Measurements from ENCODE around the gene ISYNA1. TPM values are rescaled to one million over a fixed set of nuclear protein-coding genes. Genes with fewer than 3 reads are reported as not detected.

The ISYNA1 gene
- total and polyA plus RNA-seq, 2 of the 13 experiments (the other 11 are each of a cell fraction or from before 2014, with no cell fraction given), result 29.6 to 48.5 TPM

- TF ChIP-seq, protein P1, sequence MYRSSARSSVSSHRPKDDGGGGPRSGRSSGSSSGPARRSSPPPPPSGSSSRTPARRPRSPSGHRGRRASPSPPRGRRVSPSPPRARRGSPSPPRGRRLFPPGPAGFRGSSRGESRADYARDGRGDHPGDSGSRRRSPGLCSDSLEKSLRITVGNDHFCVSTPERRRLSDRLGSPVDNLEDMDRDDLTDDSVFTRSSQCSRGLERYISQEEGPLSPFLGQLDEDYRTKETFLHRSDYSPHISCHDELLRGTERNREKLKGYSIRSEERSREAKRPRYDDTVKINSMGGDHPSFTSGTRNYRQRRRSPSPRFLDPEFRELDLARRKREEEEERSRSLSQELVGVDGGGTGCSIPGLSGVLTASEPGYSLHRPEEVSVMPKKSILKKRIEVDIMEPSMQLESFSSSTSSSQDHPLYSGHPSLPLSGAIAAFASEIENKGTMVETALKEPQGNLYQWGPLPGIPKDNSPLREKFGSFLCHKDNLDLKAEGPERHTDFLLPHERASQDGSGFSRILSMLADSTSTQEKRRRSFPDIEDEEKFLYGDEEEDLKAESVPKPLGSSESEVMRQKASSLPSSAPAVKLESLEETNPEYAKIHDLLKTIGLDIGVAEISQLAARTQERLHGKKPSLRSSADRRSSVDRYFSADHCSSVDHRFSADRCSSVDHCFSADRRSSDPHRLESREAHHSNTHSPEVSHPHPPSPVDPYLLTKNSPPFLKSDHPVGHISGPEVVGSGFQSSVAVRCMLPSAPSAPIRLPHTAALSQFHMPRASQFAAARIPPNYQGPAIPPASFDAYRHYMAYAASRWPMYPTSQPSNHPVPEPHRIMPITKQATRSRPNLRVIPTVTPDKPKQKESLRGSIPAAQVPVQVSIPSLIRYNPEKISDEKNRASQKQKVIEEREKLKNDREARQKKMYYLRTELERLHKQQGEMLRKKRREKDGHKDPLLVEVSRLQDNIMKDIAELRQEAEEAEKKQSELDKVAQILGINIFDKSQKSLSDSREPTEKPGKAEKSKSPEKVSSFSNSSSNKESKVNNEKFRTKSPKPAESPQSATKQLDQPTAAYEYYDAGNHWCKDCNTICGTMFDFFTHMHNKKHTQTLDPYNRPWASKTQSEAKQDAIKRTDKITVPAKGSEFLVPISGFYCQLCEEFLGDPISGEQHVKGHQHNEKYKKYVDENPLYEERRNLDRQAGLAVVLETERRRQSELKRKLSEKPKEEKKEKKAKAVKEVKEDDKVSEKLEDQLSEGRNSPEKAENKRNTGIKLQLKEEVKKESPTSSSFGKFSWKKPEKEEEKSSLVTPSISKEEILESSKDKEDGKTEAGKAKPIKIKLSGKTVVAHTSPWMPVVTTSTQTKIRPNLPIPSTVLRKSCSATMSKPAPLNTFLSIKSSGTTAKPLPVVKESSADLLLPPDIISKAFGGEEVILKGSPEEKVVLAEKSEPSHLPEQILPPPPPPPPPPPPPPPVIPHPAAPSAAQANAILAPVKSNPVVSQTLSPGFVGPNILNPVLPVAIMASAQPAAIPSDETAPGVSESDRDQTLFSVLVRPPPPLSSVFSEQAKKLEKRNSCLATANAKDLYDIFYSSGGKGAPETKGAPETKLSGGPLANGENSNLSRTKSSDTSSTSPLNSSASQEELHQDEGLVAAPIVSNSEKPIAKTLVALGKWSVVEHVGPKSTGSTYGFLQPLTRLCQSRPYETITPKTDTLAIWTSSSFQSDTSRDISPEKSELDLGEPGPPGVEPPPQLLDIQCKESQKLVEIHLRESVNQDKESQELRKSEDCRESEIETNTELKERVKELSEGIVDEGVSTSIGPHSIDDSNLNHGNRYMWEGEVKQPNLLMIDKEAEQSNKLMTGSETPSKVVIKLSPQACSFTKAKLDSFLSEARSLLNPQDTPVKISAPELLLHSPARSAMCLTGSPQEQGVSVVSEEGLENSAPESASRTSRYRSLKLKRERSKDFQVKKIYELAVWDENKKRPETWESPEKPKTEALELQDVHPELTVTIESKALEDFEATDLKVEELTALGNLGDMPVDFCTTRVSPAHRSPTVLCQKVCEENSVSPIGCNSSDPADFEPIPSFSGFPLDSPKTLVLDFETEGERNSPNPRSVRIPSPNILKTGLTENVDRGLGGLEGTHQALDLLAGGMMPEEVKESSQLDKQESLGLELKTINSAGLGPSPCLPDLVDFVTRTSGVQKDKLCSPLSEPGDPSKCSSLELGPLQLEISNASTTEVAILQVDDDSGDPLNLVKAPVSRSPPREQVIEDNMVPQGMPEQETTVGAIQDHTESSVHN (CRISPR knock-in tag; IDR thresholded peaks at IDR 0.05), result peak; percentile 76; the same call in 1 of the 2 replicates
- TF ChIP-seq, protein P2, sequence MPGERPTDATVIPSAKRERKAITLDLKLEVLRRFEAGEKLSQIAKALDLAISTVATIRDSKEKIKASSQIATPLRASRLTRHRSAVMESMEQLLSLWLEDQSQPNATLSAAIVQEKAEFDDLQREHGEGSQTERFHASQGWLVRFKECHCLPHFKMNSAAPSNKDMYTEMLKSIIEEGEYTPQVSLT (CRISPR knock-in tag; IDR thresholded peaks at IDR 0.05; ENCODE audit: borderline replicate concordance, low read depth), result no peak
- TF ChIP-seq FOXK1 (CRISPR knock-in tag; IDR thresholded peaks at IDR 0.05; ENCODE audit: borderline replicate concordance, low read depth) (peak; percentile 52; the same call in 1 of the 2 replicates), MTERF4 (CRISPR knock-in tag; IDR thresholded peaks at IDR 0.05) (no peak), ZBTB1 (CRISPR knock-in tag; IDR thresholded peaks at IDR 0.05; ENCODE audit: borderline replicate concordance) (no peak), ZNF530 (CRISPR knock-in tag; IDR thresholded peaks at IDR 0.05; ENCODE audit: low read depth) (peak; percentile 76), TMF1 (CRISPR knock-in tag; IDR thresholded peaks at IDR 0.05; ENCODE audit: low read depth) (peak; percentile 86; the same call in 1 of the 2 replicates), ZNF557 (CRISPR knock-in tag; IDR thresholded peaks at IDR 0.05) (peak; percentile 90), TFDP1 (CRISPR knock-in tag; IDR thresholded peaks at IDR 0.05; ENCODE audit: borderline replicate concordance) (peak; percentile 37; the same call in 1 of the 2 replicates), DMAP1 (CRISPR knock-in tag; IDR thresholded peaks at IDR 0.05) (no peak; the same call in 1 of the 2 replicates), ZNF34 (CRISPR knock-in tag; IDR thresholded peaks at IDR 0.05; ENCODE audit: borderline replicate concordance) (0 out of 2 replicates have a peak, but pooled peaks have one; percentile 84), ZSCAN20 (CRISPR knock-in tag; IDR thresholded peaks at IDR 0.05; ENCODE audit: borderline replicate concordance) (0 out of 2 replicates have a peak, but pooled peaks have one; percentile 67), PLSCR1 (CRISPR knock-in tag; IDR thresholded peaks at IDR 0.05; ENCODE audit: borderline replicate concordance) (peak; percentile 80; the same call in 1 of the 2 replicates), KAT7 (CRISPR knock-in tag; IDR thresholded peaks at IDR 0.05; ENCODE audit: borderline replicate concordance) (peak; percentile 94), RAD21 (CRISPR knock-in tag; IDR thresholded peaks at IDR 0.05) (peak; percentile 90), ZNF30 (CRISPR knock-in tag; IDR thresholded peaks at IDR 0.05) (no peak; the same call in 1 of the 2 replicates)
These were observed 49.6 kb downstream of the ISYNA1 start (continued) for GRCh38 chr19:18388100-18388959.
